GM06990 (cell line): Measurements from ENCODE around the gene ACTR8.

ENCODE experiments used
- DNase-seq: peaks from one replicate; pipeline ENCODE4 v3.0.0-alpha.2; 2011; ENCODE audit not compliant: insufficient read length; ENCODE audit errors: extremely low read depth
- H3K27me3 ChIP-seq: replicated peaks from 2 replicates; pipeline ENCODE4 v1.6.0; 2011; ENCODE audit warnings: low read length; ENCODE audit not compliant: control insufficient read depth, insufficient read depth
- H3K36me3 ChIP-seq: 2 replicates; pipeline ENCODE4 v1.5.1; 2011; ENCODE audit warnings: low read length; ENCODE audit not compliant: control insufficient read depth, insufficient read depth
- H3K4me3 ChIP-seq: replicated peaks from 2 replicates; pipeline ENCODE4 v1.5.1; 2011; ENCODE audit warnings: low read depth, mild to moderate bottlenecking, control low read depth, low read length
- CTCF ChIP-seq: IDR thresholded peaks from 2 replicates; pipeline ENCODE4 v1.5.1; 2011; ENCODE audit warnings: low read length, control low read depth, mild to moderate bottlenecking, inconsistent platforms; ENCODE audit not compliant: insufficient read depth, poor library complexity, severe bottlenecking

The ACTR8 gene

DNA sequence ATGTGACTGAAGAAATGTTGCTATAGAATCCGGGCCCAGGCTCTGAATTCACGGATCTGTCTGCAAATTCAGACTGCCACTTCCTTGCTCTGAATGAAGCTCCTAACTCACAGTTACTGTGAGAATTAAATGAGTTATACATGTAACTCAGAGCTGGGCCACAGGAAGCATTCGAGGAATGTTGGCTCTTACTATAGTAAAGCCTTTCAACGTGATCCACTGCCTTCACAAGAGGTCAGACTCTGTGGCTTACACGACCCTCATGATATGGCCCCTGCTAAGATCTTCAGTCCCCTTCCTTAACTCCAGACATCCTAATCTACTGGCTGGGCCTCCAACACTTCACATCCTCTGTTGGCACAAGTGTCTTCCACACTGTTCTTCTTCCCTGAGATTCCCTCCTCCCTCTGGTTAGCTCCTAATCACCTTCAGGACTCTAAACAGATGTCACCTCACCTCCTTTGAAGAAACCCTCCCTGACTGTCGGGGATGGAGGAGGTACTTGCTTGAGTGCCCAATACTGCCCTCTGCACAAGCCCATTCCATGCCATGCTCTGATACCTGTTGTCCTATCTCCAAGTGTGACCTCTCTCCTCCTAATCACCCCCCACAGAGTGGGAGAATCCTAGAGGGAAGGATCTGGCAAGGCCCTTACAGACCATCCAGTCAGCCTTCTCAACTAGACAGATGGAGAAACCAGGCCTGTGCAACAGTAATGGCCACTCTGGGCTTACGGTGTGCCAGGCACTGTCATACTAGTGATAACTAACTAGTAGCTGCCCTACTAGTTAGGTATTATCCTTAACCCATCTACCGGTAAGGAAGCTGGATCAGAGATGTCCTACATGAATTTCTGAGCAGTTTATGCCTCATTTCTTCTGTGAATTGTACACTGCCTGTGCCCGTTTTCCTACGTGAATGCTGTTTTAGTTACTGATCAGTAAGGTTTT lies 1.3 kb downstream of the ACTR8 start:
- H3K36me3 ChIP-seq = peaks cover 7% of the 10 kb centered on the region
- H3K4me3 ChIP-seq = peak overlapping the region; percentile 81
- H3K27me3 ChIP-seq = no peaks in the 10 kb centered on the region
- TF ChIP-seq CTCF = no peak
- no peak for DNase-seq

DNA sequence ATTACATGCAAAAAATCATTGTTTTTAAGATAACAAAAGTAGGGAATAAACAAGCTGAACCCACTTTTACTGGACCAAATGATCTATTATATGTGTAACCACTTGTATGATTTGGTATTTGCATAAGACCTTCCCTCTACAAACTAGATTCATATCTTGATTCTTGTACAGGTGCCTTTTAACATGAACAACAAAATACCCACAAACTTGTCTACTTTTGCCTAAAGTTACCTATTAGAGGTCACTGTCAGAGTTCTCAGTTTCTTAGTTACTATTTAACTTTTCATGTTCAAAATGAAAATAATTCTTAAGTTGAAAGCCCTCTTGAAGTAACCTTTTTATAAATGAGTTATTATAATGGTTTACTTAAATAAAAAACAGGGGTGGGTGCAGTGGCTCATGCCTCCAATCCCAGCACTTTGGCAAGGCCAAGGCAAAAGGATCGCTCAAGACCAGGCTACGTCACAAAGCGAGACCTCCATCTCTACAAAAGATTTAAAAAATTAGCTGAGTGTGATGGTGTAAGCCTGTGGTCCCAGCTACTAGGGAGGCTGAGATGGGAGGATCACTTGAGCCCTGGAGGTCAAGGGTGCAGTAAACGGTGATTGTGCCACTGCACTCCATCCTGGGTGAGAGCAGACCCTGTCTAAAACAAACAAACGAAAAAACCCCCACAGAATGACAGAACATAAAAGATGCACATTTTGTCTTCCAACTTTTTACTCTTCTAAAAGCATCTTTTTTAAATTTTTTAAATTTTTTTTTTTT lies 16.0 kb downstream of the ACTR8 start:
- H3K27me3 ChIP-seq = no peaks in the 10 kb centered on the region
- TF ChIP-seq CTCF = no peak
- peaks cover 20% of the 10 kb centered on the region for H3K36me3 ChIP-seq
- no peak overlapping the region for H3K4me3 ChIP-seq
- no peak for DNase-seq

GRCh38 chr3:53863145-53863544 lies 18.8 kb downstream of the ACTR8 start:
- peaks cover 15% of the 10 kb centered on the region for H3K36me3 ChIP-seq

DNA sequence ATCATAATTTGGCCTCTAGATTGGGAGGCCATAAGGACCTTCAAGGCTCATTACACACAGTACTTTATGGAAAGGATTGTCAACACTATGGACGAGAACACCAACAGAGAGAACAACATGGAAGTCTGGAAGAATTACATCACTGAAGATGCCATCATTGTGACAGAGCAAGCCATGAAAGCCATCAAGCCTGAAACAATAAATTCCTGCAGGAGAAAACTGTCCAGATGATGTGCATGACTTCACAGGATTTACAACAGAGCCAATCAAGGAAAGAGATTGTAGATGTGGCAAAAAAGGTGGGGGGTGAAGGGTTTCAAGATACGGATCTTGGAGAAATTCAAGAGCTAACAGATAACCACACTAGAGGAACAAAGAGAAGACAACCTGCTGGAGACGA lies 19.7 kb downstream of the ACTR8 start:
- no peak for TF ChIP-seq CTCF
- Histone ChIP-seq H3K36me3 (peaks cover 11% of the 10 kb centered on the region), H3K27me3 (no peaks in the 10 kb centered on the region), H3K4me3 (no peak overlapping the region)
- no peak for DNase-seq

More at GRCh38 chr3:53863145-53863544, 18.8 kb downstream of the ACTR8 start:
- no peaks in the 10 kb centered on the region for H3K27me3 ChIP-seq
- no peak for TF ChIP-seq CTCF
- no peak for DNase-seq
- H3K4me3 ChIP-seq = no peak overlapping the region

DNA sequence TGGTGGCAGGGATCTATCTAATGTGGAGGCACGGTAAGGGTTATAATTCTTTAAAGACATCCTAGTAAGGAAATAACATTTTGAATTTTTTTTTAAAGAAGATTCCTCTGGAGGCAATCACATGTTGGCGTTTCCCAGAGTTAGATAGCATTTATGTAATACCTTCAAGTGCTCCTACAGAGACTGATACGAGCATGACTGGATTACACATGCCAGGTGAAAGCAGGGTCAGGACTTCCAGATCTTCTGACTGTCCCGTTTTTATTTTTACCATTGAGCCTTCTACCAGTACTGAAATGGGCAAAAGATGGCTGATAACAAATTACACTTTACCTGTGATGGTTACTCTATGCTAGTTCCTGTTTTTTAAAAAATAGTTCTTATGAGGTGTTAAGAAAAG lies 21.8 kb downstream of the ACTR8 start:
- no peaks in the 10 kb centered on the region for H3K27me3 ChIP-seq
- DNase-seq = no peak
- H3K4me3 ChIP-seq = no peak overlapping the region
- TF ChIP-seq CTCF = no peak
- peaks cover 10% of the 10 kb centered on the region for H3K36me3 ChIP-seq
